Measurements from ENCODE around the gene STON1.
"Not testable (repeated sequence)": the region's sequence is repeated elsewhere in the genome, so short reads cannot be mapped to it uniquely, and the experiment has no call there.

Gene STON1

DNA sequence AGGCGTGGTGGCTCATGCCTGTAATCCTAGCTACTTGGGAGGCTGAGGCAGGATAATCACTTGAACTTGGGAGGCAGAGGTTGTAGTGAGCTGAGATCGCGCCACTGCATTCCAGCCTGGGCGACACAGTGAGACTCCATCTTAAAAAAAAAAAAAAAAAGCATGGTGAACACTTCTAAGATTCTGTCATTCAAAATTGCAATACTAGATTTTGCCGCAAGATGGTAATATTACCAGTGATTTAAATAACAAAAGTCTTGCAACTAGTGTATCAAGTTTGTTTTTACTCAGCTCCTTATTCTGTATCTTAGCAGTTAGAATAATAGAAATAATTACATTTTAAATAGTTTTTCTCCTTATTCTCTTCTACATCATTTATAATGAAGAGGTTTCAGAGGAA lies 92.7 kb downstream of the STON1 start:
- not testable (repeated sequence) for DNase-seq

DNA sequence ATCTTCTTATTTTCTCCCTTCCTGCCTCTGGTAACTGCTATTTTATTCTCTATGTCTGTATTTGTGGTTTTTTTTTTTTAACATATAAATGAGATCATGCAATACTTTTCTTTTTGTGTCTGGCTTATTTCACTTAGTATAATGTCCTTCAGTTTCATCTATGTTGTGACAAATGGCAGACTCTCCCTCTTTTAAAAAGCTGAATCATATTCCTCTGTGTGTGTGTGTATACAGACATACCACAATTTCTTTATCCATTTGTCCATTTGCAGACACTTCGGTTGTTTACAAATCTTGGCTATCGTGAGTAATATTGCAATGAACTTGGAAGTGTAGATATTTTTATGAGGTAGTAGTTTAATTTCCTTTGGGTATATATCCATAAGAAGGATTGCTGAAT lies 94.7 kb downstream of the STON1 start:
- DNase-seq = no peak

GRCh38 chr2:48626047-48626446 lies 96.1 kb downstream of the STON1 start:
- DNase-seq = no peak

DNA sequence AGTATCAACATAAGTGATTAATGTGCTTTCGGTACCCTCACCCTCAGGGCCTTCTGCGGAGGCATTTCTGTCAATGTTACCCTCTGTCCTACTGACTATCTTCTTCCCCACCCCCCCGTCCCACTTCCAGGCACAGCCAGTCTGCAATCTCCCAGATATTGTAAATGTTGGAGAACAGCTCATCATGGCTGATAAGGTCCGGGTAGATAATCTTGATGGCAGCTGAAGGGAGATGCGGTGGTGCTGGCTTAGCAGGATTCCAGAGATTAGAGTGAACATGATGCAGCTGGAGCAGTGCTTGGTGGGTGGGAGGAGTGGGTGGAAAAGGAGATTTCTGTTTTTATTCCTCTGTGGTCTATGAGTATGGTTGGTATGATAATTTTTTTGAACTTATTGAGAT lies 103.2 kb downstream of the STON1 start:
- peak; percentile 20 for DNase-seq

GRCh38 chr2:48635786-48636185 lies 105.8 kb downstream of the STON1 start:
- no peak for DNase-seq

- no peak for DNase-seq
Measured at GRCh38 chr2:48638261-48638660, 108.3 kb downstream of the STON1 start.

All from NCI-H226 (cell line).